GM19025 (cell line): ENCODE results near the gene CFAP299.
A peak's percentile ranks its signal among the peaks of the same experiment; 100 is the strongest.

ENCODE experiments used
- ATAC-seq: cut with Tn5 transposase; IDR thresholded peaks from one replicate; pipeline ENCODE4 v1.9.1; 2021; ENCODE audit warnings: mild to moderate bottlenecking, low read depth, moderate library complexity; ENCODE audit not compliant: unreplicated experiment

CFAP299 gene

GRCh38 chr4:80989921-80990544 is 654.5 kb downstream of the CFAP299 start:
- ATAC-seq: no peak

- no peak for ATAC-seq
Observed at GRCh38 chr4:80990851-80991250, 655.3 kb downstream of the CFAP299 start.

GRCh38 chr4:80999943-81000342 is 664.4 kb downstream of the CFAP299 start:
- ATAC-seq: no peak

GRCh38 chr4:81003597-81004111 is 668.1 kb downstream of the CFAP299 start:
- ATAC-seq: peak; percentile 100

- no peak for ATAC-seq
Observed at GRCh38 chr4:81007417-81007816, 671.9 kb downstream of the CFAP299 start.
